Vagina (tissue), 2 donors: ENCODE results near the gene CCDC88C. TPM values are rescaled to one million over a fixed set of nuclear protein-coding genes. Genes with fewer than 3 reads are reported as not detected.

Source experiments
- DNase-seq, 2 donors: peaks; one replicate each; pipeline ENCODE4 v3.0.0-alpha.2; 2017; ENCODE audit errors: extremely low spot score in 2 of 2
- H3K27ac ChIP-seq: fragments of 200-600 bp; sonication (generic); one replicate; pipeline ENCODE4 v1.5.1; 2019
- H3K27me3 ChIP-seq: fragments of 200-600 bp; sonication (generic); one replicate; pipeline ENCODE4 v1.5.1; 2019
- H3K36me3 ChIP-seq, 2 donors: fragments of 200-600 bp; sonication (generic); one replicate each; pipeline ENCODE4 v1.5.1; 2017 to 2019
- H3K4me1 ChIP-seq: fragments of 200-600 bp; sonication (generic); one replicate; pipeline ENCODE4 v1.5.1; 2019
- H3K4me3 ChIP-seq, 2 donors: fragments of 200-600 bp; sonication (generic); 1 replicate in 1 of 2; 2 replicates in 1 of 2; pipeline ENCODE4 v1.5.1; 2016 to 2019
- H3K9me3 ChIP-seq: fragments of 200-600 bp; sonication (generic); one replicate; pipeline ENCODE4 v1.5.1; 2019
- CTCF ChIP-seq, 3 experiments: fragments of 450-650 bp in 2 of 3; fragments of 200-600 bp in 1 of 3; sonication (generic) in 1 of 3; IDR thresholded peaks; one replicate each; pipeline ENCODE4 v1.5.1; 2017 to 2019; ENCODE audit warnings: antibody characterized with exemption in 3 of 3, mild to moderate bottlenecking in 2 of 3, moderate library complexity in 2 of 3
- POLR2A ChIP-seq, 2 donors: fragments of 450-650 bp; IDR thresholded peaks; one replicate each; pipeline ENCODE4 v1.6.1; 2017; ENCODE audit warnings: antibody characterized with exemption in 2 of 2, mild to moderate bottlenecking in 2 of 2, moderate library complexity in 2 of 2
- POLR2AphosphoS5 ChIP-seq, 2 donors: sonication (generic); formaldehyde crosslinking; IDR thresholded peaks; one replicate each; pipeline ENCODE4 v1.9.0; 2017; ENCODE audit warnings: antibody characterized with exemption in 2 of 2, mild to moderate bottlenecking in 2 of 2, low read depth in 1 of 2; ENCODE audit not compliant: insufficient read depth in 1 of 2
- intact Hi-C: fragments of 100-400 bp; cut with DNase I; formaldehyde crosslinking; loops from one replicate; pipeline ENCODE4 v1.15.1; 2023
- total RNA-seq: library from RNA; depleted of rRNA; stranded (reverse); fragments of >200 nt; gene quantifications from one replicate; pipeline ENCODE4 v1.2.3, GENCODE V29; 2016

Gene CCDC88C
- total RNA-seq, 1 donor from 2014 or later = 42.2 TPM

GRCh38 chr14:91327250-91327595, 90.4 kb downstream of the CCDC88C start:
- intact Hi-C loops = no loop called here
- peaks cover 26% of the 10 kb centered on the region for H3K4me1 ChIP-seq
- H3K4me3 ChIP-seq = no peak overlapping the region
- DNase-seq = no peak
- H3K27me3 ChIP-seq = no peaks in the 10 kb centered on the region
- H3K36me3 ChIP-seq = no peaks in the 10 kb centered on the region
- TF ChIP-seq POLR2A (IDR thresholded peaks at IDR 0.05) = no peak
- no peak for TF ChIP-seq CTCF (IDR thresholded peaks at IDR 0.05)
- no peak for TF ChIP-seq POLR2AphosphoS5 (IDR thresholded peaks at IDR 0.05; ENCODE audit: insufficient read depth in 1 of 2, low read depth in 1 of 2)
- H3K27ac ChIP-seq = no peak overlapping the region
- H3K9me3 ChIP-seq = no peaks in the 10 kb centered on the region

GRCh38 chr14:91326514-91327249, 90.9 kb downstream of the CCDC88C start:
- Histone ChIP-seq H3K36me3 (no peaks in the 10 kb centered on the region), H3K27ac (no peak overlapping the region), H3K9me3 (no peaks in the 10 kb centered on the region), H3K27me3 (no peaks in the 10 kb centered on the region), H3K4me3 (no peak overlapping the region), H3K4me1 (peaks cover 22% of the 10 kb centered on the region)
- intact Hi-C loops = no loop called here
- TF ChIP-seq POLR2AphosphoS5 (IDR thresholded peaks at IDR 0.05; ENCODE audit: insufficient read depth in 1 of 2, low read depth in 1 of 2) (no peak), CTCF (IDR thresholded peaks at IDR 0.05) (no peak), POLR2A (IDR thresholded peaks at IDR 0.05) (no peak)
- no peak for DNase-seq

- Histone ChIP-seq H3K36me3 (no peaks in the 10 kb centered on the region), H3K27me3 (no peaks in the 10 kb centered on the region), H3K9me3 (no peaks in the 10 kb centered on the region), H3K4me1 (peaks cover 18% of the 10 kb centered on the region), H3K27ac (peak overlapping the region; percentile 55), H3K4me3 (no peak overlapping the region)
- DNase-seq = no peak
- TF ChIP-seq POLR2A (IDR thresholded peaks at IDR 0.05) (no peak), CTCF (IDR thresholded peaks at IDR 0.05) (no peak), POLR2AphosphoS5 (IDR thresholded peaks at IDR 0.05; ENCODE audit: insufficient read depth in 1 of 2, low read depth in 1 of 2) (no peak)
- intact Hi-C loops = loop anchor here (5.0 kb wide), 1 partner anchor 92 kb away; the partner anchor contains the start of gene CCDC88C
These were observed 92.7 kb downstream of the CCDC88C start for GRCh38 chr14:91324606-91325575.

- Histone ChIP-seq H3K4me3 (peak overlapping the region; percentile 31 to 34), H3K9me3 (no peaks in the 10 kb centered on the region), H3K27ac (peak overlapping the region; percentile 55), H3K4me1 (peaks cover 18% of the 10 kb centered on the region), H3K36me3 (no peaks in the 10 kb centered on the region), H3K27me3 (no peaks in the 10 kb centered on the region)
- intact Hi-C loops = loop anchor here (5.0 kb wide), 1 partner anchor 93 kb away; the partner anchor contains the start of gene CCDC88C
- DNase-seq = no peak
- TF ChIP-seq POLR2A (IDR thresholded peaks at IDR 0.05) (no peak), POLR2AphosphoS5 (IDR thresholded peaks at IDR 0.05; ENCODE audit: insufficient read depth in 1 of 2, low read depth in 1 of 2) (peak; percentile 52 to 76), CTCF (IDR thresholded peaks at IDR 0.05) (peak; percentile 82 to 95 (median 91))
These were observed 93.7 kb downstream of the CCDC88C start for GRCh38 chr14:91323671-91324605.
